Right kidney (tissue), 1 donor: ENCODE results near the gene SNX33.
A peak's percentile ranks its signal among the peaks of the same experiment; 100 is the strongest.
"Not testable (repeated sequence)": the region's sequence is repeated elsewhere in the genome, so short reads cannot be mapped to it uniquely, and the experiment has no call there.

ENCODE experiments used
- DNase-seq: peaks from one replicate; pipeline ENCODE4 v3.0.0-alpha.2; 2016

SNX33 gene

DNA sequence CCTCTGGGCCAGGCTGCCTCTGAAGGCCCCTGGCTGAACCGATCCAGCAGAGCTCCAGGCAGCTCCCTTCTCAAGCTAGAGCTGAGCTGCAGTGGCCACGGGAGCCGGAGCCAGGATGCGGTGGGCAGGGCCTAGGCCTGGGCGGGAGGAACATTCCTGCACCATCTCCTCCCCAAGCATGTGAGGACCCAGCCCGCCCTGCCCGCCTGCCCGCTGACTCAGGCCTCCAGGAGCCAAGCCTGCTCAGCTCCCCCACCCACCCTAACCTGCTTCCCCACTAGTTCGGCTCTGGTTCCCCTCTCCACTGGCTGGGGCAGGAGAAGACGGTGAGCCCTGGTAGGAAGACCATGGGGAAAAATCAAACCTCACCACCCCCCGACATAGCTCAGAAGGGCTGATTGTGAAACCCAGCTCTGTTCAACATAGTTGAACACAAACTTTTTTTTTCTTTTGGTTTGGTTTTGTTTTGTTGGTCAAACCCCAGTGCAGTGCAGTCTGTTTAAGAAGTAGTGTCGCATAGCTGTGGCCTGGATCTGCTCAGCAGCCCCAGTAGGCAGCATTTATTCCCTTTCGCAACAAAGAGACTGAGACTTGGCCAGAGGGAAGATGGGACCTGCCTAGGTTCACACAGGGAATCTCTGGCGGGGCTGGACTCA, 13.5 kb downstream of the SNX33 start:
- no peak for DNase-seq

GRCh38 chr15:75661756-75662140, 14.0 kb downstream of the SNX33 start:
- DNase-seq: no peak

- no peak for DNase-seq
Measured at GRCh38 chr15:75662823-75663519, 15.3 kb downstream of the SNX33 start.

- no peak for DNase-seq
Measured at GRCh38 chr15:75663931-75664421, 16.3 kb downstream of the SNX33 start.

- DNase-seq: no peak
Measured at GRCh38 chr15:75666823-75667501, 19.2 kb downstream of the SNX33 start.

DNA sequence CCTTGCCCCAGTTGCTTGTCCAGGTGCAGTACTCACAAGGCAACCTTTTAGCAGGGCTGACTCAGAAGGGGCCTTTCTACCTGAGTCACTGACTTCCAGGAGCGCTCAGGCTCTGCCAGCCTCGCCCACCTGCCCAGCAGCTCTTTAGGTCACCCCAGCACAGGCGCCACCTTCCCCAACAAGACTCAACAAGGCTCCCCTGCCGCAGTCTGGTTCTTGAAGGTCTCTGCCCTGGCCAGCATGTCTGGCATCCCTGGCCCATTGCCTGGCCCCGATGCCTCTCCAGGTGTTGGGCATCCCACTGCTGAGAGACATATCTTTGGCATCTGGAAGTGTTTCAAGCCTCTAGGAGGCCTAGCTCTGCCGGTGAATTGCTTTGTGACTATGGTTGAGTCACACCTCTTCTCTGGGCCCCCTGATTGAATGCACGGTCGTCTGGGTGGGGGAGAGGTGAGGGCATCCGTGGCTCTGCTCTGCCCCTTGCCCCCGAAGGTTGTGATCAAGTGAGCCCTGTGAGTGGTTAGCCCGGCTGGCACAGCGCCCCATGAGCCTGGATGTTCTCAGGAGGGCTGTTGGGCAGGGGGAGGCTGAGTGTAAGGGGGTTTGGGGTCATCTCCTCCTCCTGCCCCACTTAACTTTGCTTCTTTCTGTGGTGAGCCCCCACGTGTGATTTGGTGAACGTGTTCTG, 21.6 kb downstream of the SNX33 start:
- no peak for DNase-seq

- no peak for DNase-seq
Measured at GRCh38 chr15:75669879-75670212, 22.1 kb downstream of the SNX33 start.

DNA sequence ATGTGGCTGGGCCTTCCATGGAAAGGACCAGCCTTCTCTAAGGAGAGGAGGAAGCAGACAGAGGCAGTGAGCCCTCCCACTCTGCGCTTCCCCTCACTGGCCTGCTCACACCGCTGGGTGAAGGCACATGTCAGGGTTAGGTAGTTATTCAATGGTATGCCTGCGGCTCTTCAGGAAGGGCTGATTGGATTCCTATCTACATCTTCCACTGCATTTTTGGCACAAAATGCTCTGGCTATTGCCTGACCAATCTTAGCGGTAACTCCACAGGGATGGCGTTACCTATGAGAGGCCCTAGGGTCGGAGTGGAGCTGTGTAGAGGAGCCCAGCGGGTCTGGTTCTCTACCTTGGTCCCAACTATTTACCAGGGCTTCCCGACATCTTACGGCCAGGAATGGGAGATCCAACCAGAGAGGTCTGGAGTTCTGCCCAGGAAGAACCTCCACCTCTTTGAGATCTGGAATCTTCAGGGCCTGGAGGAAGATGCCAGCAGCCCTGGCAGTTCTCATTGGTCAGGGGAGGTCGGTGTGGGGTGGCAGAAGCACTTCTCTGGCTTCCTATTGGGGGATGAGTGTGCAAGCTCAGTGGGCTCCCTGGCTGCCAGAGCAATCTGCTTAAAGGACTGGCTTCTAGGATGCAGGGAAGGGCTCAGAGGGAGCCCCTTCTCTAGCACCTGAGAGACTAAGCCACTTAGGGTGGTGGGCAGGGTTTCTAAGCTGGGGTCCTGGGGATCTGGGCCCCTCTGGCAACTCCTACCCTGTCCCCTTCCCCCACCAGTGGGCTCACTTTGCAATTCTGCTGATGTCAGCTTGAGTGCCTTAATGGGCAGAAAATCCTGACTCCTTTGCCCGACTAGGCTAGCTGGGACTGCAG, 24.3 kb downstream of the SNX33 start:
- no peak for DNase-seq

DNA sequence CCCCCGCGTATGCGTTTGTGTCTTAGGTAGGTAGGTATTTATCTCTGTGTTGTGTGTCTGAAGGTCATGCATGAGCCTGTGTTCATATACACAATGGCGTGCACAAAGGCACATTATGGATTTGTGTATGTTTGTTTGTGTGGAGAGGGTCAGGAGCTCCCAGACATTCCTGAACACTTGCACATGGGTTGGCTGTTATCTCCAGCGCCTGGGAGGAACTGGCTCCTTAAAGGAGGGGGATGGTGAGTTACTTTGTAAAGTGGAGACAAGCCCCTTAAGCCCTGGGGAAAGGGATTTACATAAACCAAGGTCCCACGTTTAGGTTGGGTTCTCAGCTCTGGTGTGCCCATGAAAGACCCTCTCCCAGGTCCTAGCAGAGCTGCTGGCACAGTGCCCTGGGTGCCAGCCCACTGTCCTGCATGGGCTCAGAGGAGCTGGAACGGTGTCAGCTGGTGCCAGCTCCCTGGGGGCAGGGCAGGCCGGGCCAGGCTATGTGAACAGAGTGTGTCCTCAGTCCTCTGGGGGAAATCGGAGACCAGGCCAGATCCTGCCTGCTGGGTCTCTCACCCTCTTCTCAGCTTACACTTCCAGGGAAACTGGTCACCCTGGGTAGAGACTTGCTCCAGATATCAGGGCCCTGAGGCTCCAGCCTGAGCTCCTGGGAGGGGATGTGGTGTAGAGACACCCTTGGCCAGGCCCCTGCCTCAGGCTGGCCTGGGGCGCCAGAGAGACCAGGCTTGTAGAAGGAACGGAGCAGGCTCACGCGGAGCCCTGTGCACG, 25.1 kb downstream of the SNX33 start:
- peak; percentile 49 for DNase-seq

- DNase-seq: no peak
Measured at GRCh38 chr15:75673426-75674235, 25.9 kb downstream of the SNX33 start.

DNA sequence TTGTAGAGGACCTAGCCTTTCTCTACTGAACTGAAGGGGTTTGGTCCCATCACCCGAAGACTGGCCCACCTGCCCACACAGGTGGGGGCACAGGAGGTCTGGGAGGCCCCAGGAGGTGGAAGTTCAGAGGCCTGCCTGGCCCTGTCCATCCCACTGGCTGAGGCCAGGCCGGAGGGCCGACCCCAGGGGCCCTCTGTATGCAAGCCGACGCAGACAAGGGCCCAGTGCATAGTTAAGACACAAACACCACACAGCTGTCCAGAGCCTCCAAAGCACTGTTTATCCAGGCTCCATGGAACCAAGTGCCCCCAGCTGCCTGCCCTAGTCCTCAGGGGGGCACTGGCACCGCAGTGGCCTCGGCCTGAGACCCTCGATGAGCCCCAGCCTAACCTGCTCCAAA, 26.7 kb downstream of the SNX33 start:
- no peak for DNase-seq

DNA sequence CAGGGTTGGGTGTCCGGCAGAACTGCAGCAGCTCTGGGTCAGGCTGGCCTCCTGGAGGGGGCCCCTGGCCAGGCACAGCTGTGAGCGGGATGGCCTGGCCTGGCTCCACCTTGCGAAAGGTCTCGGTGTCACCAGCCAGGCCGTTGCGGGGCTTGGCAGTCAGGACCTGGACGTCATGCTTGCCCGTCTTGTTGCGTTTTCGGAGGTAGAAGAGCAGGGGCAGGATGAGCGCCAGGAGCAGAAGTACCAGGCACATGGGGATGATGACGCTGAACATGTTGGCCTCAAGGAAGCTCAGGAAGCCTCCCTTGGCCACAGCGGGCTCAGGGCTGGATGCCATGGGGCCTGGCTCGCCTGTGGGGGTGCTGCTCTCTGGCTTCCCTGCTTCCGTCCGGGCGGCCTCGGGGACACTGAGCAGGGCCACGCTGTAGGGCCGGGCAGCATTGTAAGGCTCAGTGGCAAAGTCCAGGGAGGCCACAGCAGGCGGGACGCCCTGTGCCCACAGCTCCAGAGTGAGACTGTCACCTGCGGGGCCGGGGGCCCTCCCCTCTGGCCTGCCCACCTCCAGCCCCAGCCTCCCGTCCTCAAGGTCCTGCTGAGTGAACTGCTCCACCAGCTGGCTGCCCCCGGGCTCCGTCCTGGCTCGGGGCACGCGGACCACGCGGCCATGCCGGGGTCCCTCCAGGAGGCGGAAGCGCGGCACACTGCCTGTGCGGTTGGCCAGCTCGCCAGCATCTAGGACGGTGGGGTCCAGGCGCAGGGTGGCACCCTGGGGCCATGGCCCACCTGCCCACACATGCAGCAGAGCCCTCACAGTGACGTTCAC, 28.1 kb downstream of the SNX33 start:
- DNase-seq: no peak

DNA sequence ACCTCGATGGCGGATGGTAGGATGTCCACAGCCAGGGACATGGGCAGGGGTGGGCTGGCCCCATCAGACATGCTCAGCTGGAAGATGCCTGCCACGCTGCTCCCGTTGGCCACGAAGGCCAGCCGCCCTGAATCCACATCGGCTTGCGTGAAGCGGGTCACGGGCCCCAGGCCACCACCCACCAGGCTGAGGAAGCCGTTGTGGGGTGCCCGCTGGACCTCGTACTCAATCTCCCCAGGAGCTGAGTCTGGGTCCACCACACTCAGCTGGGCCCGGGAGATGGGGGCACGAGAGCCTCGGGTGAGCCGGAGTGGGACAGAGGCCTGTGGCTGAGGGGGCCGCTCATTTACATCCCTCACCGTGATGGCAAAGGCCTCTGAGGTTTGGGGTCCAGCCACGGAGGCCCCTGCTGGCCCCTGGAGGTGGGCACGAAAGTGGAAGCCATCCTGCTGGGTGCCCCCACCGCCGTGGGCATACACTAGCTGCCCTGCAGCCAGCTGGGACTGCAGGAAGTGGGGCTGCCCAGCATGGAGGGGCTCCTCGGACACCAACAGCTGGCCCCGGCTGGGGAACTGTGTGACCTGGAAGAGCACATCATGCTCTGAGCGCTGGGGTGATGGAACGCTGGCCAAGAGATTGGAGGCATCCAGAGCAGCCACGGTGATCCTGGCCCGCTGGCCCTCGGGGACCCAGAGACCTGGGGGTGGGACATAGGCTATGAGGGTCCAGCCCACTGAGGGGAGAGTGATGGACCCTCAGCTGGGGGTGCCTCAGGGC, 29.2 kb downstream of the SNX33 start:
- no peak for DNase-seq

GRCh38 chr15:75677465-75678323, 30.0 kb downstream of the SNX33 start:
- DNase-seq: no peak

GRCh38 chr15:75678324-75678690, 30.6 kb downstream of the SNX33 start:
- not testable (repeated sequence) for DNase-seq

DNA sequence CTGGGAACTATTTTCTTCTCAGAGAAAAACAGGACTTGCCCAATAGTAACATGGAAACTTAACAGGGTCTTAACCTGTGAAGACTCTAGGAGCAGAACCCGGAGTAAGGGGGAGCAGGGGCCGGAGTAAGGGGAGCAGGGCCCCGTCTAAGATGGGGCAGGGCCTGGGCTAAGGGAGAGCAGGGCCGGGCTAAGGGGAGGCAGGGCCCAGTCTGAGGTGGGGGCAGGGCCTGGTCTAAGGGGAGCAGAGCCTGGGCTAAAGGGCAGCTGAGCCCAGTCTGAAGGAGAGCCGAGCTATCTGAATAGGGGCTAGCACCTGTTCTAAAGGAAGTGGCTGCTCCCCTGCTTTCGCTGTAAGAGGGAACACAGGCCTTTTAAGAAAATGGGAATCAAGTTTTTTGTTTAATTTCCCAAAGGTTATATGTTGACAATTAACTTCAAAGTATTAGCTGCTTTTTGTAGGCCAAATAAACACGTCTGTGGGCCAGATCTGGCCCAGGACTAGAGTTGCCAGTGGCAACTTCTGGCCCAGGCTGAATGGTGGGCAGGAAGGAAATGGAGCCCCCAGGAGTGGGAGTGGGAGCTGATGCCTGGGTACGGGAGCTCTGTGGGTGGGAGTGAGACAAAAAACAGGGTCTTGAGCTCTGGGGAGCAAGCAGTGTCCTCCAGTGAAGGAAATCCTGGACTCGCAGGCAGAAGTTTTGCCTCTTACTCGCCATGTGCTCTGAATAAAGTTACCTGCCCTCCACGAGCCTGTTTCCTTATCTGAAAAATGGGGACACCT, 32.5 kb downstream of the SNX33 start:
- DNase-seq: no peak
